Pulmonary artery endothelial cell (primary cell): ENCODE results near the gene QKI. TPM values are rescaled to one million over a fixed set of nuclear protein-coding genes. Genes with fewer than 3 reads are reported as not detected.
"Not testable (repeated sequence)": the region's sequence is repeated elsewhere in the genome, so short reads cannot be mapped to it uniquely, and the experiment has no call there.

ENCODE experiments used
- DNase-seq: peaks from one replicate; pipeline ENCODE4 v3.0.0-alpha.2; 2011; ENCODE audit warnings: low read depth, low spot score
- total RNA-seq: library from RNA; depleted of rRNA; stranded (reverse); fragments of >200 nt; gene quantifications from 2 replicates; pipeline ENCODE4 v1.2.3, GENCODE V29; 2014

QKI gene
- total RNA-seq, 1 donor from 2014 or later: 195 TPM

- DNase-seq: peak; percentile 62
These were observed 987 bp upstream of the QKI start for GRCh38 chr6:163413345-163414116.

GRCh38 chr6:163414946-163415619 lies 565 bp downstream of the QKI start:
- DNase-seq: no peak

- DNase-seq: no peak
These were observed 1.4 kb downstream of the QKI start for GRCh38 chr6:163415620-163416556.

GRCh38 chr6:163416557-163417253 lies 2.2 kb downstream of the QKI start:
- peak; percentile 72 for DNase-seq

DNA sequence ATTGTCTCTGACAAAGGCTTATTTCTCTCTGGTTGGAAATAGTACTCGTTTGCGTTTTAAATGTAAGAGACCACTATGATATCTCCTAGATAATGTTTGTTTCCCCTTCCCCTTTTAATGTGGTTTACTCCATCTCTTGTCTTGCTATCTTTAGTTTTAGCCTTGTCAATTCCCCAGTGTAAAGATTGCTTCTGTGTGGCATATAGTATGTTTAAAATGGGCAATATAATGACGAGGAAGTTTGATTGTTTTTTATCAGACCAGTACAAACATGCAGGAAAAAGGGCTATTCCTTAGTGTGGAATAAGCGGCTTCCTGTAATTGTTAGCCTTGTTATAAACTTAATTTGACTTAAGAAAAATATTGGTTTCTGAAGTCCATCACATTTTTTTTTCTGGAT lies 3.1 kb downstream of the QKI start:
- DNase-seq: no peak

GRCh38 chr6:163418311-163419029 lies 4.0 kb downstream of the QKI start:
- no peak for DNase-seq

DNA sequence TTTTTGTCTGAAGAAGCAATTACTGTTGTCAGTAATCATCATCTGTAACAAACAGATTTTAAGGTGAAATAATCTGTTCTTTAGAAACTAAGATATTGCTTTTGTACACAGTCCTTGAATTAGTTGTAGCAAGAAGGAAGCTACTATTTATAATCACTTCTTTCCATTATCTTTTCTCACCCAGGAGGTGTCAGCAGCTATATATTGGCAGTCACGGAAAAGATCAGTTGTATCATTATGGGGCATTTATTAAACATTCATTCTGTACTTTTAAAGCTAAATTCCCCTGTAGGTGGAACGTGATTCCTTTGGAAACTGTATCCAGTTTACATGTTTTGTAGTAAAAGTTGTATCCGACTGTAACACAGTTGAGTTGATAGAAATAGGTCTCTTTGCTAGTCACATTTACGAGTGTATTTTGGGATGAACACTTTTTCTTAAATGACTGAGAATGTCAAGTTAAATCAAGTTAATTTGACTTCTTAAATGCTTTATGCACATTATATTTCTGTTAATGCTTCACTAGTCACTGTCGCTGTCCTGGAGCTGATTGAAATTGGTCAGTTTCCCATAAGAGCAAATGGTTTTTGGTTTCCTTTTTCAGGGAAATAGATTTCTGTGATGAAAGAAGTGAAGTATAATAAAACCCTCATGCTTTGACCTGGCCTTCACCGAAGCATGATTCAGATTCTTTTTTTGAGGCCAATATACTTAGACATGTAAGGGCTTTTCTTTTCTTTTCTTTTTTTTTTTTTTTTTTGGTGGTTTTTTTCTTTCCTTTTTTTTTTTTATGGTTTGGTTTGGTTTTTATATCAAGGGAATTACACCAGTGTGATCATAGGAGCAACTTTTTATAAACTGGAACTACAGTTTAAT lies 5.1 kb downstream of the QKI start:
- no peak for DNase-seq

DNA sequence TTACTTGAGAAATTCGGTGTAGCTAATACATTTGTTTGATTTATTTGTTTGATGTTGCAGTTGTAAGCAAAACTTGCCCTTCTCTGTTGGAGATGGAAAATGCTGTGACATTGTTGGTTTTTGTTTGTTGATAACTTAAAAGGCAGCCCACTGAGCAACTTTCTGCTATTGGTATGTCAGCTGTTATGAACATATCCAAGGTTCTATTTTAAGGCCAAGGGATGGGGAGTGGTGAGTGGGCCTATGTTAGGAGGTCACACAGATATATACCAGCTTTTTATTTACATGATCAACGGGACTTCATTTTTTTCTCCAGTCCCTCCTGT lies 5.7 kb downstream of the QKI start:
- DNase-seq: no peak

GRCh38 chr6:163422550-163422949 lies 8.0 kb downstream of the QKI start:
- no peak for DNase-seq

GRCh38 chr6:163423696-163424095 lies 9.2 kb downstream of the QKI start:
- no peak for DNase-seq

GRCh38 chr6:163427498-163428254 lies 13.2 kb downstream of the QKI start:
- no peak for DNase-seq

DNA sequence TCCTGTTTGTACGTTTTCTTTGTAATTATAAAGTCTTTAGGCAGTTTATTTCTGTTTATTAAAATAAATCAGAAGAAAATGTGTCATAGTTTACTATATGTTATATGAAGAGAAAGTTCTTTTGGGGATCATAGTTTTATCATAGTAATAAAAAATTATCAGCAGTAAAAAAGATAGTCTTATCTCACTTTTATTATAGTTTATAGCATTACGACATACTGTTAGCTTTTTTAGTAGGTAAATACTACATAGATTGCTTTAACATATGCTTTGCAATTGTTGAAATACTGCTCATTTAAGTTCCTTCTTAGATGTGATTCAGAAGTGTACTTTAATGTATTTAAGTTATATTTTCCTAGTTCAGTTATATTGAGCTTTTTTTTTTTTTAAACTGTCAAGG lies 13.9 kb downstream of the QKI start:
- DNase-seq: no peak

DNA sequence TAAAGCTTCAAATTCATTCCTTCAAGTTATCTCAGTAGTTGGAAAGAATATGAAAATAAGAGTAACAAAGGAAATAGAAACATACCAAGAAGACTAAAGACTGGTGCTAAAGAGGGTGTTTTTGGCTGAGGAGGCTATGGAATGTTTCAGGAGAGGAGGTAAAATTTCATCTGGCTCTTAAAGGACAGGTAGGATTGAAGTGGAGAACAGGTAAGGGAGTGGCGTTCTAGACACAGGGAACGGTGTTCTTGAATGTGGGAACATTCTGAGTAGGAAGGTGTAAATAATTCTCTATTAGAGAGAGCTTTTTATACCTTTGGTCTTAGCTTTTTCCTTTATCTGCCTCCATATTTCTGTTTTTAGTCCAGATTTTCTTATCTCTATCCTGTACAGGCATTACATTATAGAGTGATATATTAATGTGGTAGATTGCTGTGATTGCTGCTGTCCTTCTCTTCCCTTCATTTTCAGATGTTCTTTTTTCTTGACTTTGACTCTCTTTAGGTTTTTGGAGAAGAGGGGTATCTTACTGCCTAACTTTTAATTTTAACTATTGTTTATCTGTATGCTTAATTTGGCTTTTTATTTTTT lies 15.4 kb downstream of the QKI start:
- DNase-seq: no peak

DNA sequence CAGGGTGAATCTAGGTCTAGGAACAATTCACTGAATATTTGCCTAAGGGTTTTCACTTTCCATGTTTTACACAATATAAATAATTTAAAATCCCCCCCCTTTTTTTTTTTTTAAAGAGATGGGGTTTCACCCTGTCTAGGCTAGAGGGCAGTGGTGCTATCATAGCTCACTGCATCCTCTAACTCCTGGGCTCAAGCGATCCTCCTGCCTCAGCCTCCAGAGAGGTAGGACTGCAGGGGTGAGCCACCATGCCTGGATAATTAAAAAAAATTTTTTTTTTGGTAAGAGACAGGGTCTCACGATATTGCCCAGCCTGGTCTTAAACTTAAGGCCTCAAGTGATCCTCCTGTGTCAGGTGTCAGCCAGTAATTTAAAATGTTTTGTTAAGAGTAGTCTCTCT lies 17.8 kb downstream of the QKI start:
- no peak for DNase-seq

- not testable (repeated sequence) for DNase-seq
These were observed 19.0 kb downstream of the QKI start for GRCh38 chr6:163433486-163433885.

- no peak for DNase-seq
These were observed 20.5 kb downstream of the QKI start for GRCh38 chr6:163435023-163435422.

DNA sequence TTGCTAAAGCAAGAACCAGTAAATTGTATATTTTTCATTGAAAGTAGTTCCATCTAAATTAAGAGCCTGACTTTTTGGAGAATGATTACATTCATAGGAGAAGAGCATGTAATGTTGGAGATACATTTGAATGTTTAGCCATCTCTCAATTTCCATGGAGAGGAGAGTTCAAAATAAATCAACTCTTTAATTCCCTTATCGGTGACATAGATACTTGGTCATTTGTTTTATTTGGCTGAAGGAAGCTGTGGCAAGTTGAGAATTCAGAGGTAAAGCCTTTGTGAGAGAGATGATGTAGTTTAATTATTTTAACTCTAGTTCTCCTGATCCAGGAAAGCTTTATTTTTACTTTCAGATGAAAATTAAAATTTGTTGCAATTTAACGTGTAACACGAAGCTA lies 22.3 kb downstream of the QKI start:
- DNase-seq: no peak

- no peak for DNase-seq
These were observed 22.9 kb downstream of the QKI start for GRCh38 chr6:163437466-163437865.
